ENCODE data around the gene KLHL1. TPM values are rescaled to one million over a fixed set of nuclear protein-coding genes. Genes with fewer than 3 reads are reported as not detected.

The KLHL1 gene
- total and polyA plus RNA-seq, 2 of the 13 experiments (the other 11 are each of a cell fraction or from before 2014, with no cell fraction given) = 0.01 TPM; not detected in 1

- intact Hi-C loops (cut with micrococcal nuclease; ENCODE audit: unreplicated experiment) = no loop called here
- no peaks in the 10 kb centered on the region for H3K4me1 ChIP-seq (ENCODE audit: insufficient read depth, low read length)
- no TSS peak for BruUV-seq (replicated peaks)
- H3K9ac ChIP-seq (ENCODE audit: insufficient read depth, low read depth, low read length) = no peak overlapping the region
- ChIA-PET CTCF (ENCODE audit: low intra/inter-chr PET ratio, low total read pairs) (no interaction called here), POLR2A (no interaction called here)
- H3K4me2 ChIP-seq (ENCODE audit: low read depth, low read length) = no peak overlapping the region
- H4K20me1 ChIP-seq (ENCODE audit: insufficient read depth, low read length) = no peaks in the 10 kb centered on the region
- FAIRE-seq (no peak), ATAC-seq (no peak), DNase-seq (ENCODE audit: low spot score) (no peak)
- no peaks in the 10 kb centered on the region for H3K9me3 ChIP-seq (ENCODE audit: low read length)
- in situ Hi-C loops (cut with HindIII; ENCODE audit: extremely low pct_ligation_motif_present, low pct_unique_long_range_greater_than_20kb) = no loop called here
- H3K4me3 ChIP-seq (replicated peaks in 1 of 3; ENCODE audit: insufficient read depth in 1 of 3, low read depth in 2 of 3, low read length in 3 of 3) = no peak overlapping the region
- H3K27me3 ChIP-seq (ENCODE audit: control insufficient read depth in 1 of 2, insufficient read depth in 2 of 2, low read length in 2 of 2) = no peaks in the 10 kb centered on the region
- TF ChIP-seq ZNF512 (CRISPR knock-in tag; IDR thresholded peaks at IDR 0.05) = no peak
- no peak for TF ChIP-seq MXI1 (IDR thresholded peaks at IDR 0.05; ENCODE audit: borderline replicate concordance, low read depth, low read length)
- TF ChIP-seq ZFP1 (CRISPR knock-in tag; IDR thresholded peaks at IDR 0.05) = no peak
- TF ChIP-seq TGIF2 (CRISPR knock-in tag; IDR thresholded peaks at IDR 0.05) = no peak
- TF ChIP-seq IRF1 (CRISPR knock-in tag; IDR thresholded peaks at IDR 0.05; ENCODE audit: low read depth) = no peak
- TF ChIP-seq SALL2 (CRISPR knock-in tag; IDR thresholded peaks at IDR 0.05) = no peak
- no peak for TF ChIP-seq TARDBP (CRISPR knock-in tag; IDR thresholded peaks at IDR 0.05)
- TF ChIP-seq EEA1 (CRISPR knock-in tag; IDR thresholded peaks at IDR 0.05; ENCODE audit: borderline replicate concordance) = no peak
- TF ChIP-seq SIX4 (CRISPR knock-in tag; IDR thresholded peaks at IDR 0.05) = no peak
- no peak for TF ChIP-seq IKZF4 (CRISPR knock-in tag; IDR thresholded peaks at IDR 0.05; ENCODE audit: borderline replicate concordance, low read depth, not compliant biosample characterization)
- no peaks in the 10 kb centered on the region for H3K36me3 ChIP-seq (replicated peaks in 1 of 2; ENCODE audit: control insufficient read depth in 1 of 2, insufficient read depth in 2 of 2, low read length in 2 of 2)
- H3K79me2 ChIP-seq (ENCODE audit: insufficient read depth, low read length) = no peaks in the 10 kb centered on the region
- H2AFZ ChIP-seq (ENCODE audit: low read length) = no peak overlapping the region
- 0% methylated on average over 1 of the region's 1 CpG for WGBS (ENCODE audit: low lambda C conversion rate)
- no peak overlapping the region for H3K27ac ChIP-seq (ENCODE audit: extremely low read length, insufficient read depth, low read length)
Observed at GRCh38 chr13:69704311-69704710, 403.9 kb downstream of the KLHL1 start.
